Liver (tissue), 9 donors: ENCODE data around the gene NTM. TPM values are rescaled to one million over a fixed set of nuclear protein-coding genes. Genes with fewer than 3 reads are reported as not detected.

Source experiments
- DNase-seq: peaks from one replicate; pipeline ENCODE4 v3.0.0-alpha.2; 2017; ENCODE audit warnings: low spot score
- H3K27ac ChIP-seq, 2 donors: one replicate each; pipeline ENCODE4 v1.7.0; 2013; ENCODE audit warnings: inconsistent platforms in 2 of 2, low read length in 2 of 2, control low read depth in 1 of 2, low read depth in 1 of 2, mild to moderate bottlenecking in 1 of 2
- H3K27me3 ChIP-seq, 4 donors: one replicate each; pipeline versions ENCODE4 v1.6.1 to v1.7.0; 2013; ENCODE audit warnings: low read length in 3 of 4, inconsistent platforms in 1 of 4, mild to moderate bottlenecking in 1 of 4, moderate library complexity in 1 of 4; ENCODE audit not compliant: control insufficient read depth in 4 of 4, insufficient read depth in 4 of 4
- H3K36me3 ChIP-seq, 4 donors: one replicate each; pipeline versions ENCODE4 v1.6.1 to v1.7.0; 2013; ENCODE audit warnings: low read length in 3 of 4, mild to moderate bottlenecking in 3 of 4, low read depth in 1 of 4, moderate library complexity in 1 of 4; ENCODE audit not compliant: control insufficient read depth in 4 of 4, insufficient read depth in 3 of 4
- H3K4me1 ChIP-seq, 4 donors: one replicate each; pipeline versions ENCODE4 v1.6.1 to v1.7.0; 2013; ENCODE audit warnings: low read length in 3 of 4, mild to moderate bottlenecking in 3 of 4, moderate library complexity in 1 of 4; ENCODE audit not compliant: control insufficient read depth in 4 of 4, insufficient read depth in 4 of 4
- H3K4me3 ChIP-seq, 3 donors: one replicate each; pipeline versions ENCODE4 v1.6.1 to v1.7.0; 2013; ENCODE audit warnings: low read length in 3 of 3, control low read depth in 1 of 3, low read depth in 1 of 3, mild to moderate bottlenecking in 1 of 3
- H3K9ac ChIP-seq, 2 donors: one replicate each; pipeline ENCODE4 v1.7.0; 2013; ENCODE audit warnings: low read length in 2 of 2, mild to moderate bottlenecking in 2 of 2, moderate library complexity in 2 of 2, control low read depth in 1 of 2, low read depth in 1 of 2
- H3K9me3 ChIP-seq, 4 donors: one replicate each; pipeline versions ENCODE4 v1.6.1 to v1.7.0; 2013; ENCODE audit warnings: low read length in 3 of 4; ENCODE audit not compliant: control insufficient read depth in 4 of 4
- ATF3 ChIP-seq: IDR thresholded peaks from 2 replicates; pipeline ENCODE4 v1.6.1; 2016; ENCODE audit warnings: antibody characterized with exemption
- FOXA2 ChIP-seq: IDR thresholded peaks from 2 replicates; pipeline ENCODE4 v1.6.1; 2016; ENCODE audit warnings: antibody characterized with exemption
- GABPA ChIP-seq, 2 donors: IDR thresholded peaks in 1 of 2; conservative IDR thresholded peaks in 1 of 2; 2 replicates each; pipeline ENCODE4 v1.6.1; 2016; ENCODE audit warnings: antibody characterized with exemption in 2 of 2, mild to moderate bottlenecking in 1 of 2, moderate library complexity in 1 of 2
- HNF4A ChIP-seq, 2 donors: conservative IDR thresholded peaks; 2 replicates each; pipeline ENCODE4 v1.6.1; 2016; ENCODE audit warnings: antibody characterized with exemption in 2 of 2, mild to moderate bottlenecking in 2 of 2
- JUND ChIP-seq, 2 donors: IDR thresholded peaks; 2 replicates each; pipeline ENCODE4 v1.6.1; 2016; ENCODE audit warnings: antibody characterized with exemption in 2 of 2
- RAD21 ChIP-seq, 2 donors: IDR thresholded peaks; 2 replicates each; pipeline ENCODE4 v1.6.1; 2016; ENCODE audit warnings: antibody characterized with exemption in 2 of 2, mild to moderate bottlenecking in 2 of 2
- REST ChIP-seq: IDR thresholded peaks from 2 replicates; pipeline ENCODE4 v1.6.1; 2016; ENCODE audit warnings: antibody characterized with exemption, mild to moderate bottlenecking
- RXRA ChIP-seq, 2 donors: IDR thresholded peaks; 2 replicates each; pipeline ENCODE4 v1.6.1; 2017 to 2018; ENCODE audit warnings: antibody characterized with exemption in 2 of 2, mild to moderate bottlenecking in 1 of 2
- TAF1 ChIP-seq: conservative IDR thresholded peaks from 2 replicates; pipeline ENCODE4 v1.6.1; 2016; ENCODE audit warnings: antibody characterized with exemption, mild to moderate bottlenecking
- YY1 ChIP-seq: IDR thresholded peaks from 2 replicates; pipeline ENCODE4 v1.6.1; 2016; ENCODE audit warnings: antibody characterized with exemption, mild to moderate bottlenecking
- WGBS: extraction: QIAGEN DNeasy Blood & Tissue Kit; methylation state at CpG from one replicate; pipeline ENCODE4 v1.1.7; 2013; 5-methylcytosine and 5-hydroxymethylcytosine counted together
- polyA plus RNA-seq, 2 donors: library from polyadenylated mRNA; stranded (reverse) in 1 of 2; unstranded in 1 of 2; fragments of 200-250 nt in 1 of 2; fragments of >200 nt in 1 of 2; fragmentation: Nextera tagmentation in 1 of 2; extraction: Ambion mirVana in 1 of 2; gene quantifications; one replicate each; pipeline versions ENCODE4 v1.2.1 to v1.2.3, GENCODE V29; 2013 to 2015
- total RNA-seq, 2 donors: library from RNA; depleted of rRNA; stranded (reverse); fragments of >200 nt; gene quantifications; one replicate each; pipeline ENCODE4 v1.2.3, GENCODE V29; 2014
- TF ChIP-seq, protein P1 (sequence below): fragments of 150-350 bp; IDR thresholded peaks from 2 replicates; pipeline ENCODE4 v1.5.1; 2017; ENCODE audit warnings: improper control_type of control experiment, low read depth, low read length; ENCODE audit not compliant: missing input control
- TF ChIP-seq, protein P2 (sequence below): IDR thresholded peaks from 2 replicates; pipeline ENCODE4 v1.6.1; 2016; ENCODE audit warnings: antibody characterized with exemption
- donor health status: healthy.
- donor health status: healthy.
- donor health status: healthy.
- donor health status: healthy.
- donor health status: healthy.

The NTM gene
- total and polyA plus RNA-seq, 4 donors, result 0.08 to 1.1 (median 0.08) TPM; not detected in 1

DNA sequence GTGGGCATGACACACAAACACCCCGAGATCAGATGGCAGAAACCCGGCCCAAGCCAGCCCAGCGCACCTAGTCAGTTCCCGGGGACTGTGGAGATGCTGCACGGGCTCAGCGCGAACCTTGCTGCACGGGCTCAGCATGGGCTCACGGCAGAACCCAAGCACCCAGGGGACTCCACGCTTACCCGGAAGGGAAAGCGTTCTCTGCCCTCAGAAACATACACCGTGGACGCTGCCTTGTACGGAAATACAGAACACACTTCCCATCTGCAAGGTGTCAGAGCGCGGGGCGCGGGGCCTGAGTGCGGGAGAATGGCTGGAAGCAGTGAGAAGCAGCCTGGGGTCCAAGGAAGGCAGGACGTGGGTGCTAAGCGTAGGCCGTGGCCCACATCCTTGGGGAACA is 319.9 kb downstream of the NTM start (continued):
- no peak for TF ChIP-seq YY1

DNA sequence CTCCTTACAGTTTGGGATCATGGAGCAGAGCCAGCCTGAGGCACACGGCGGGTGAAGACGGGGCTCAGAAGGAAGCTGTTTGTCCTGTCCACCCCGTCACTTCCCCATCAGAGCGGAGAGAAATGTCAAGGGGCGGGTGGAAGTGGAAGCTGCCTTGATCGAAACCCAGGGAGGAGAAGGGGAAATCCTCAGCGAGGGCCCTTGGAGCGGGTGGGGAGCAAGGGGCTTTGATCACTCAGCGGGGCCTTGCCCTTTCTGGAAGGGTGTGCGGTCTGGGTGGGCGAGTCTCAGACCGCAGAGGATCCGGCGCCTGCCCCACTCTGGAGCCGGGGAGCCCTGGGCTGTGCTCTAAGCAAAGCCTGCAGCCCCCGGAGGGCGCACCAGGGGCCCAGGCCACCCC is 320.4 kb downstream of the NTM start:
- WGBS, result 93% methylated on average over 18 of the region's 18 CpGs
- Histone ChIP-seq H3K4me3 (no peak overlapping the region), H3K27ac (no peak overlapping the region), H3K4me1 (peaks cover 0 to 9% (median 7%) of the 10 kb centered on the region in 4 donors), H3K36me3 (no peaks in the 10 kb centered on the region), H3K27me3 (no peaks in the 10 kb centered on the region), H3K9ac (no peak overlapping the region), H3K9me3 (no peaks in the 10 kb centered on the region)
- no peak for TF ChIP-seq REST
- no peak for TF ChIP-seq FOXA2
- no peak for TF ChIP-seq GABPA (IDR thresholded peaks at IDR 0.05 in 1 of 2, conservative IDR thresholded peaks at IDR 0.05 in 1 of 2)
- peak; percentile 27 for DNase-seq

DNA sequence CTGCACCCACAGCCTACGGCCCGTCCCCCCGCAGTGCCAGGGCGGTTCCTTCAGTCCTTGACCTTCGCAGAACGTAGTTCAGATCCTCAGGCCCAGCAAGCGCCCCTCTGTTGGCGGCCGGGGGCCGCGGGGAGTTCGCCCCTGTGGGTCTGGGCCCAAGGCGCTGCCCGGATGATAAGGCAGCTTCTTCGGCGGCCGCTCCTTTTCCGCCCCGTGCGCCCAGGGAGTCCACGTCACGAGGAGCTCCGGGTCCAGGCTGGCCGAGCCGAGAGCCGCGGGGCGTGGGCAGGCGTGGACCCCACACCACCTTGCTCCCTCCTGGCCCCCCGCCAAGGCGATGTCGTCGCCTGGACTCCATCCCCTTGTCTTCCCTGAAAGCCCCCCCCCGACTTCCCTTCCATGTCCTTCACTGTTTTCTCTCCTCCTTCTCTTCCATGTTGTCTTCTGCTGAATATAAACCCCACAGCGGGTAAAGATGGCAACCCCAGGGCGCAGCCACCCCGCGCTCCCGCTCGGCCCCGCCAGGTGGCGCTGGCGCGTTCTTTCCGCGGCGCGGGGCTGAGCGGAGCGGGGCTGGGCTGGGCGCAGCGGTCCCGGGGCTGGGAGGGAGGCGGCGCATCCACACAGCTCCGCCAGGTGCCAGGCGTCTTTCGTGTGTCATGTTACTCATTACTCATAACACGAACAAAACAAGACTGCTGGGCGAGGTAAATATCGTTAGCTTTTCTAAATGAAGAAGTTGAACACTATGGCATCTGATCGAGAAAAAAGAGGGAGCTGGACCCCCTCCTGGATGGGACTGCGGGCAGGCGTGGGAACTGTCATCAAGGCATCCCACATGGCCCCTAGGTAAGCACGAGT is 321.0 kb downstream of the NTM start:
- peak; percentile 37 for DNase-seq
- no peaks in the 10 kb centered on the region for H3K27me3 ChIP-seq
- no peaks in the 10 kb centered on the region for H3K36me3 ChIP-seq
- H3K27ac ChIP-seq, result no peak overlapping the region
- no peak overlapping the region for H3K4me3 ChIP-seq
- H3K9me3 ChIP-seq, result no peaks in the 10 kb centered on the region
- H3K4me1 ChIP-seq, result peaks cover 0 to 9% (median 7%) of the 10 kb centered on the region in 4 donors
- peak in 1 of 2 donors; percentile 6 for TF ChIP-seq RAD21 (IDR thresholded peaks at IDR 0.05)
- no peak for TF ChIP-seq GABPA (IDR thresholded peaks at IDR 0.05 in 1 of 2, conservative IDR thresholded peaks at IDR 0.05 in 1 of 2)
- TF ChIP-seq TAF1, result no peak
- TF ChIP-seq, protein P1, sequence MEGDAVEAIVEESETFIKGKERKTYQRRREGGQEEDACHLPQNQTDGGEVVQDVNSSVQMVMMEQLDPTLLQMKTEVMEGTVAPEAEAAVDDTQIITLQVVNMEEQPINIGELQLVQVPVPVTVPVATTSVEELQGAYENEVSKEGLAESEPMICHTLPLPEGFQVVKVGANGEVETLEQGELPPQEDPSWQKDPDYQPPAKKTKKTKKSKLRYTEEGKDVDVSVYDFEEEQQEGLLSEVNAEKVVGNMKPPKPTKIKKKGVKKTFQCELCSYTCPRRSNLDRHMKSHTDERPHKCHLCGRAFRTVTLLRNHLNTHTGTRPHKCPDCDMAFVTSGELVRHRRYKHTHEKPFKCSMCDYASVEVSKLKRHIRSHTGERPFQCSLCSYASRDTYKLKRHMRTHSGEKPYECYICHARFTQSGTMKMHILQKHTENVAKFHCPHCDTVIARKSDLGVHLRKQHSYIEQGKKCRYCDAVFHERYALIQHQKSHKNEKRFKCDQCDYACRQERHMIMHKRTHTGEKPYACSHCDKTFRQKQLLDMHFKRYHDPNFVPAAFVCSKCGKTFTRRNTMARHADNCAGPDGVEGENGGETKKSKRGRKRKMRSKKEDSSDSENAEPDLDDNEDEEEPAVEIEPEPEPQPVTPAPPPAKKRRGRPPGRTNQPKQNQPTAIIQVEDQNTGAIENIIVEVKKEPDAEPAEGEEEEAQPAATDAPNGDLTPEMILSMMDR, result peak; percentile 34
- WGBS, result 50% methylated on average over 65 of the region's 65 CpGs
- no peak overlapping the region for H3K9ac ChIP-seq

GRCh38 chr11:131692151-131692550 is 321.7 kb downstream of the NTM start:
- Histone ChIP-seq H3K27ac (no peak overlapping the region), H3K9me3 (no peaks in the 10 kb centered on the region), H3K36me3 (no peaks in the 10 kb centered on the region), H3K4me1 (peaks cover 0 to 9% (median 7%) of the 10 kb centered on the region in 4 donors), H3K4me3 (no peak overlapping the region), H3K9ac (no peak overlapping the region), H3K27me3 (no peaks in the 10 kb centered on the region)
- no peak for DNase-seq
- TF ChIP-seq ATF3 (no peak), TAF1 (no peak), YY1 (no peak), JUND (IDR thresholded peaks at IDR 0.05) (no peak), HNF4A (conservative IDR thresholded peaks at IDR 0.05) (no peak), REST (no peak), RXRA (IDR thresholded peaks at IDR 0.05) (no peak)
- TF ChIP-seq, protein P2, sequence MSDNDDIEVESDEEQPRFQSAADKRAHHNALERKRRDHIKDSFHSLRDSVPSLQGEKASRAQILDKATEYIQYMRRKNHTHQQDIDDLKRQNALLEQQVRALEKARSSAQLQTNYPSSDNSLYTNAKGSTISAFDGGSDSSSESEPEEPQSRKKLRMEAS, result no peak
